IMR-90 (cell line): ENCODE results near the gene ESYT1. TPM values are rescaled to one million over a fixed set of nuclear protein-coding genes. Genes with fewer than 3 reads are reported as not detected.

Experiments
- ATAC-seq: fragments of 200-7000 bp; cut with Tn5 transposase; 2 replicates; pipeline ENCODE4 v1.9.1; 2020; ENCODE audit warnings: low read depth, mild to moderate bottlenecking, moderate library complexity
- BruUV-seq: library from RNA; stranded (reverse); fragments of 400-500 nt; replicated peaks from 2 replicates; lab custom pipeline; 2021; lab: Mats Ljungman, UMichigan
- CTCF ChIA-PET: fragments of 300-600 bp; formaldehyde crosslinking; extraction: SDS; loops from one replicate; lab custom pipeline; 2021; ENCODE audit warnings: antibody characterized with exemption; lab: Yijun Ruan, JAX
- POLR2A ChIA-PET: fragments of 300-600 bp; sonication (Branson Sonifier 250); formaldehyde crosslinking; loops from one replicate; lab custom pipeline; 2022; ENCODE audit warnings: antibody characterized with exemption; ENCODE audit not compliant: unreplicated experiment; lab: Charles Lee
- DNase-seq: peaks from one replicate; pipeline ENCODE4 v3.0.0; 2013
- H2AFZ ChIP-seq: replicated peaks from 2 replicates; pipeline ENCODE3; 2013; ENCODE audit warnings: low read length, mild to moderate bottlenecking; ENCODE audit not compliant: poor library complexity
- H2AK5ac ChIP-seq: 2 replicates; pipeline ENCODE4 v1.6.1; 2013; ENCODE audit warnings: low read depth, low read length, inconsistent platforms
- H2AK9ac ChIP-seq: replicated peaks from 2 replicates; pipeline ENCODE3; 2013; ENCODE audit warnings: mild to moderate bottlenecking, low read depth, low read length, moderate library complexity; ENCODE audit not compliant: poor library complexity
- H2BK120ac ChIP-seq: 2 replicates; pipeline ENCODE4 v1.6.1; 2013; ENCODE audit warnings: low read depth, low read length, inconsistent platforms
- H2BK15ac ChIP-seq: 3 replicates; pipeline ENCODE4 v1.6.1; 2013; ENCODE audit warnings: low read depth, low read length, inconsistent platforms
- H2BK20ac ChIP-seq: 2 replicates; pipeline ENCODE4 v1.6.1; 2013; ENCODE audit warnings: low read depth, mild to moderate bottlenecking, inconsistent platforms, low read length, moderate library complexity
- H2BK5ac ChIP-seq: 2 replicates; pipeline ENCODE4 v1.6.1; 2013; ENCODE audit warnings: mild to moderate bottlenecking, low read depth, low read length, inconsistent platforms; ENCODE audit not compliant: poor library complexity, severe bottlenecking
- H3K14ac ChIP-seq: replicated peaks from 2 replicates; pipeline ENCODE4 v1.6.1; 2013; ENCODE audit warnings: low read depth, low read length, inconsistent platforms
- H3K18ac ChIP-seq: 2 replicates; pipeline ENCODE4 v1.6.1; 2013; ENCODE audit warnings: low read depth, low read length, control low read depth
- H3K23ac ChIP-seq: 2 replicates; pipeline ENCODE4 v1.6.1; 2013; ENCODE audit warnings: low read depth, low read length, inconsistent platforms
- H3K27ac ChIP-seq: 2 replicates; pipeline ENCODE4 v1.5.1; 2013; ENCODE audit warnings: mild to moderate bottlenecking, control low read depth, low read length; ENCODE audit not compliant: insufficient read depth
- H3K27me3 ChIP-seq: 2 replicates; pipeline ENCODE4 v1.6.1; 2013; ENCODE audit warnings: low read length; ENCODE audit not compliant: control insufficient read depth, insufficient read depth
- H3K36me3 ChIP-seq: 2 replicates; pipeline ENCODE4 v1.6.1; 2013; ENCODE audit warnings: low read length, mixed read lengths; ENCODE audit not compliant: control insufficient read depth, insufficient read depth
- H3K4ac ChIP-seq: 2 replicates; pipeline ENCODE4 v1.6.1; 2013; ENCODE audit warnings: low read depth, low read length, inconsistent platforms
- H3K4me1 ChIP-seq: 2 replicates; pipeline ENCODE4 v1.6.1; 2013; ENCODE audit warnings: low read length, mixed read lengths; ENCODE audit not compliant: control insufficient read depth, insufficient read depth
- H3K4me2 ChIP-seq: 2 replicates; pipeline ENCODE4 v1.6.1; 2013; ENCODE audit warnings: low read depth, mild to moderate bottlenecking, control low read depth, low read length, moderate library complexity
- H3K4me3 ChIP-seq: 2 replicates; pipeline ENCODE4 v1.5.1; 2013; ENCODE audit warnings: low read depth, mild to moderate bottlenecking, control low read depth, low read length, moderate library complexity; ENCODE audit not compliant: insufficient read depth
- H3K56ac ChIP-seq: 2 replicates; pipeline ENCODE4 v1.6.1; 2013; ENCODE audit warnings: low read length, inconsistent platforms; ENCODE audit not compliant: insufficient read depth; ENCODE audit errors: extremely low read depth
- H3K79me1 ChIP-seq, 2 experiments: 2 replicates each; pipeline ENCODE4 v1.6.1; 2013; ENCODE audit warnings: low read length in 2 of 2, inconsistent platforms in 1 of 2, low read depth in 1 of 2
- H3K9ac ChIP-seq: 2 replicates; pipeline ENCODE4 v1.6.1; 2013; ENCODE audit warnings: low read depth, low read length, control low read depth
- H3K9me1 ChIP-seq: 2 replicates; pipeline ENCODE4 v1.6.1; 2013; ENCODE audit warnings: low read length, inconsistent platforms; ENCODE audit not compliant: insufficient read depth
- H3K9me3 ChIP-seq: 2 replicates; pipeline ENCODE4 v1.6.1; 2013; ENCODE audit warnings: low read length; ENCODE audit not compliant: control insufficient read depth, insufficient read depth
- H4K20me1 ChIP-seq: 2 replicates; pipeline ENCODE4 v1.6.1; 2013; ENCODE audit warnings: low read length, inconsistent platforms; ENCODE audit not compliant: insufficient read depth
- H4K5ac ChIP-seq: 2 replicates; pipeline ENCODE4 v1.6.1; 2013; ENCODE audit warnings: mild to moderate bottlenecking, low read depth, low read length, control low read depth
- H4K8ac ChIP-seq, 2 experiments: 2 replicates each; pipeline ENCODE4 v1.6.1; 2013; ENCODE audit warnings: low read depth in 2 of 2, low read length in 2 of 2, control low read depth in 1 of 2, inconsistent platforms in 1 of 2
- H4K91ac ChIP-seq: 2 replicates; pipeline ENCODE4 v1.6.1; 2013; ENCODE audit warnings: low read depth, low read length, inconsistent platforms; ENCODE audit not compliant: insufficient read depth
- BHLHE40 ChIP-seq: fragments of 150-350 bp; IDR thresholded peaks from 2 replicates; pipeline ENCODE4 v1.6.1; 2016; ENCODE audit warnings: mild to moderate bottlenecking, low read depth, low read length
- CEBPB ChIP-seq: IDR thresholded peaks from 2 replicates; pipeline ENCODE4 v1.6.1; 2012; ENCODE audit warnings: low read depth, low read length, improper control_type of control experiment
- CHD1 ChIP-seq: IDR thresholded peaks from 2 replicates; pipeline ENCODE4 v1.6.1; 2012; ENCODE audit warnings: low read depth, low read length, improper control_type of control experiment
- FOS ChIP-seq: fragments of 150-350 bp; IDR thresholded peaks from 2 replicates; pipeline ENCODE4 v1.6.1; 2016; ENCODE audit warnings: low read depth, low read length
- MAFK ChIP-seq: IDR thresholded peaks from 2 replicates; pipeline ENCODE4 v1.6.1; 2012; ENCODE audit warnings: low read depth, low read length, improper control_type of control experiment
- MAZ ChIP-seq: IDR thresholded peaks from 2 replicates; pipeline ENCODE4 v1.6.1; 2012; ENCODE audit warnings: low read depth, mild to moderate bottlenecking, low read length, improper control_type of control experiment, moderate library complexity, borderline replicate concordance
- MXI1 ChIP-seq: IDR thresholded peaks from 2 replicates; pipeline ENCODE4 v1.6.1; 2012; ENCODE audit warnings: low read depth, mild to moderate bottlenecking, low read length, moderate library complexity, borderline replicate concordance
- NFE2L2 ChIP-seq: fragments of 150-350 bp; IDR thresholded peaks from 2 replicates; pipeline ENCODE4 v1.6.1; 2016; ENCODE audit warnings: low read depth, mild to moderate bottlenecking, low read length
- POLR2A ChIP-seq: IDR thresholded peaks from 2 replicates; pipeline ENCODE4 v1.6.1; 2012; ENCODE audit warnings: mild to moderate bottlenecking, low read depth, low read length
- RAD21 ChIP-seq: IDR thresholded peaks from 2 replicates; pipeline ENCODE4 v1.6.1; 2012; ENCODE audit warnings: low read length, improper control_type of control experiment
- RCOR1 ChIP-seq: IDR thresholded peaks from 2 replicates; pipeline ENCODE4 v1.6.1; 2012; ENCODE audit warnings: mild to moderate bottlenecking, low read length, improper control_type of control experiment; ENCODE audit not compliant: insufficient replicate concordance
- RFX5 ChIP-seq: IDR thresholded peaks from 2 replicates; pipeline ENCODE4 v1.8.0; 2012; ENCODE audit warnings: low read depth, mild to moderate bottlenecking, low read length, moderate library complexity
- SMC3 ChIP-seq: fragments of 150-350 bp; IDR thresholded peaks from 2 replicates; pipeline ENCODE4 v1.6.1; 2016; ENCODE audit warnings: low read depth, mild to moderate bottlenecking, antibody characterized with exemption, low read length, moderate library complexity
- WGBS, 2 experiments: methylation state at CpG; one replicate each; pipeline versions ENCODE4 v1.1.5 to v1.1.7; 2013; ENCODE audit warnings: missing lambda C conversion rate in 2 of 2; ENCODE audit not compliant: insufficient read length in 1 of 2; ENCODE audit errors: extremely low coverage in 2 of 2; 5-methylcytosine and 5-hydroxymethylcytosine counted together
- dilution Hi-C: fragments of 300-500 bp; cut with HindIII; formaldehyde crosslinking; loops from one replicate; pipeline ENCODE4 v1.14.3; 2018; ENCODE audit warnings: low sequenced_read_pairs; ENCODE audit not compliant: unreplicated experiment
- in situ Hi-C: fragments of 300-500 bp; cut with MboI; formaldehyde crosslinking; loops from 3 replicates; pipeline ENCODE4 v1.14.3; 2019; ENCODE audit warnings: low sequenced_read_pairs, inconsistent platforms, mixed read lengths
- intact Hi-C: fragments of 100-400 bp; cut with micrococcal nuclease; formaldehyde crosslinking; loops from 2 replicates; pipeline ENCODE4 v1.10.0; 2022
- polyA plus RNA-seq, 3 experiments: library from polyadenylated mRNA; depleted of rRNA; stranded (reverse); fragments of >200 nt; gene quantifications; 2 replicates each; pipeline ENCODE4 v1.2.3, GENCODE V29; 2012; ENCODE audit warnings: low replicate concordance in 1 of 3
- total RNA-seq: library from RNA; depleted of rRNA; stranded (reverse); fragments of >200 nt; gene quantifications from 2 replicates; pipeline ENCODE4 v1.2.3, GENCODE V29; 2012
- TF ChIP-seq, protein P1 (sequence below): conservative IDR thresholded peaks from 2 replicates; pipeline ENCODE4 v1.5.1; 2012; ENCODE audit warnings: mild to moderate bottlenecking, low read depth, low read length, improper control_type of control experiment
- TF ChIP-seq, protein P2 (sequence below): fragments of 150-350 bp; IDR thresholded peaks from 2 replicates; pipeline ENCODE4 v1.6.1; 2017; ENCODE audit warnings: mild to moderate bottlenecking, antibody characterized with exemption, low read length, low read depth
- TF ChIP-seq, protein P3 (sequence below): fragments of 150-350 bp; IDR thresholded peaks from 2 replicates; pipeline ENCODE4 v1.6.1; 2016; ENCODE audit warnings: low read depth, mild to moderate bottlenecking, low read length, moderate library complexity, borderline replicate concordance

ESYT1 gene
- total and polyA plus RNA-seq, 2 of the 4 experiments (the other 2 are of a cell fraction), result 150 to 153 TPM

DNA sequence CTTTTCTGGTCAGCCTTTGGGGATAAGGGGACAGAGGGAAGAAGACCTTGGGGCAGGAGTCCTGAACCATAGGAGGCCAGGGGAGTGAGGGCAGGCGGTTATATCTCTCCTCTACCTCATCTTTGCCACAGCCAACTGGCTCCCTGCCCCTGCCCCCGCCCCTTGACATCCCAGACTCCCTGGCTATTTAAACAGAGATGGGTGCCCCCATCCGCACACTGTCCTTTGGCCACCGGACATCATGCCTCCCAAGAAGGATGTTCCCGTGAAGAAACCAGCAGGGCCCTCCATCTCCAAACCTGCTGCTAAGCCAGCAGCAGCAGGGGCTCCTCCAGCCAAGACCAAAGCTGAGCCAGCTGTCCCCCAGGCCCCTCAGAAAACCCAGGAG lies 25.6 kb downstream of the ESYT1 start:
- H3K9me3 ChIP-seq, result no peaks in the 10 kb centered on the region
- H2BK15ac ChIP-seq, result no peak overlapping the region
- ATAC-seq, result no peak
- intact Hi-C loops (no loop called here), in situ Hi-C loops (no loop called here), dilution Hi-C loops (no loop called here)
- H3K4me2 ChIP-seq, result no peak overlapping the region; the same call in 1 of the 2 replicates
- H2BK5ac ChIP-seq, result no peak overlapping the region
- H3K4ac ChIP-seq, result peak overlapping the region; percentile 93; the same call in 1 of the 2 replicates
- peaks cover 7% of the 10 kb centered on the region for H3K36me3 ChIP-seq
- H3K27ac ChIP-seq, result no peak overlapping the region
- H3K4me1 ChIP-seq, result peaks cover 13% of the 10 kb centered on the region
- peaks cover 4% of the 10 kb centered on the region; the same call in 1 of the 2 replicates for H4K20me1 ChIP-seq
- H3K56ac ChIP-seq, result no peak overlapping the region
- TF ChIP-seq FOS, result no peak
- TF ChIP-seq, protein P1, sequence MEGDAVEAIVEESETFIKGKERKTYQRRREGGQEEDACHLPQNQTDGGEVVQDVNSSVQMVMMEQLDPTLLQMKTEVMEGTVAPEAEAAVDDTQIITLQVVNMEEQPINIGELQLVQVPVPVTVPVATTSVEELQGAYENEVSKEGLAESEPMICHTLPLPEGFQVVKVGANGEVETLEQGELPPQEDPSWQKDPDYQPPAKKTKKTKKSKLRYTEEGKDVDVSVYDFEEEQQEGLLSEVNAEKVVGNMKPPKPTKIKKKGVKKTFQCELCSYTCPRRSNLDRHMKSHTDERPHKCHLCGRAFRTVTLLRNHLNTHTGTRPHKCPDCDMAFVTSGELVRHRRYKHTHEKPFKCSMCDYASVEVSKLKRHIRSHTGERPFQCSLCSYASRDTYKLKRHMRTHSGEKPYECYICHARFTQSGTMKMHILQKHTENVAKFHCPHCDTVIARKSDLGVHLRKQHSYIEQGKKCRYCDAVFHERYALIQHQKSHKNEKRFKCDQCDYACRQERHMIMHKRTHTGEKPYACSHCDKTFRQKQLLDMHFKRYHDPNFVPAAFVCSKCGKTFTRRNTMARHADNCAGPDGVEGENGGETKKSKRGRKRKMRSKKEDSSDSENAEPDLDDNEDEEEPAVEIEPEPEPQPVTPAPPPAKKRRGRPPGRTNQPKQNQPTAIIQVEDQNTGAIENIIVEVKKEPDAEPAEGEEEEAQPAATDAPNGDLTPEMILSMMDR, result no peak
- TF ChIP-seq CEBPB, result no peak
- TF ChIP-seq NFE2L2, result no peak
- no peak for TF ChIP-seq RAD21
- TF ChIP-seq, protein P2, sequence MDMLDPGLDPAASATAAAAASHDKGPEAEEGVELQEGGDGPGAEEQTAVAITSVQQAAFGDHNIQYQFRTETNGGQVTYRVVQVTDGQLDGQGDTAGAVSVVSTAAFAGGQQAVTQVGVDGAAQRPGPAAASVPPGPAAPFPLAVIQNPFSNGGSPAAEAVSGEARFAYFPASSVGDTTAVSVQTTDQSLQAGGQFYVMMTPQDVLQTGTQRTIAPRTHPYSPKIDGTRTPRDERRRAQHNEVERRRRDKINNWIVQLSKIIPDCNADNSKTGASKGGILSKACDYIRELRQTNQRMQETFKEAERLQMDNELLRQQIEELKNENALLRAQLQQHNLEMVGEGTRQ, result no peak
- no peak for TF ChIP-seq MAFK
- TF ChIP-seq MAZ, result no peak
- no peak for TF ChIP-seq BHLHE40
- no peak for TF ChIP-seq MXI1
- TF ChIP-seq, protein P3, sequence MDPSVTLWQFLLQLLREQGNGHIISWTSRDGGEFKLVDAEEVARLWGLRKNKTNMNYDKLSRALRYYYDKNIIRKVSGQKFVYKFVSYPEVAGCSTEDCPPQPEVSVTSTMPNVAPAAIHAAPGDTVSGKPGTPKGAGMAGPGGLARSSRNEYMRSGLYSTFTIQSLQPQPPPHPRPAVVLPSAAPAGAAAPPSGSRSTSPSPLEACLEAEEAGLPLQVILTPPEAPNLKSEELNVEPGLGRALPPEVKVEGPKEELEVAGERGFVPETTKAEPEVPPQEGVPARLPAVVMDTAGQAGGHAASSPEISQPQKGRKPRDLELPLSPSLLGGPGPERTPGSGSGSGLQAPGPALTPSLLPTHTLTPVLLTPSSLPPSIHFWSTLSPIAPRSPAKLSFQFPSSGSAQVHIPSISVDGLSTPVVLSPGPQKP, result no peak
- no peak for TF ChIP-seq RCOR1
- TF ChIP-seq POLR2A, result no peak
- TF ChIP-seq SMC3, result no peak
- no peak for TF ChIP-seq CHD1
- TF ChIP-seq RFX5, result no peak
- H2AK9ac ChIP-seq, result peak overlapping the region; percentile 100
- H2BK20ac ChIP-seq, result 0 out of 2 replicates have a peak overlapping the region, but pooled peaks have one; percentile 30
- DNase-seq, result no peak
- no peak overlapping the region for H2AFZ ChIP-seq
- peak overlapping the region; percentile 7; the same call in 1 of the 2 replicates for H4K91ac ChIP-seq
- H2AK5ac ChIP-seq, result peak overlapping the region; percentile 87
- 100% methylated on average over 1 of the region's 5 CpGs; no CpG with 5 or more reads in 1 of the 2 experiments for WGBS, 2 experiments
- CTCF ChIA-PET, result interaction anchor here (1.0 kb wide), 1 partner anchor 36 kb away, joined by 3 read pairs; the partner anchor contains the start of gene SMARCC2
- H3K79me1 ChIP-seq, result peaks cover 22 to 55% of the 10 kb centered on the region in 2 experiments
- H3K9ac ChIP-seq, result peak overlapping the region; percentile 92
- peaks cover 14% of the 10 kb centered on the region for H3K9me1 ChIP-seq
- 0 out of 2 replicates have a peak overlapping the region, but pooled peaks have one; percentile 33 for H2BK120ac ChIP-seq
- H3K4me3 ChIP-seq, result no peak overlapping the region
- H3K14ac ChIP-seq, result 0 out of 2 replicates have a peak overlapping the region, but pooled peaks have one; percentile 98
- H3K18ac ChIP-seq, result no peak overlapping the region
- no peaks in the 10 kb centered on the region for H3K27me3 ChIP-seq
- POLR2A ChIA-PET, result no interaction called here
- H4K5ac ChIP-seq, result no peak overlapping the region
- H3K23ac ChIP-seq, result peak overlapping the region; percentile 92
- BruUV-seq, result no TSS peak
- H4K8ac ChIP-seq, result no peak overlapping the region
